ENCODE data around the gene HSPA5.

DNA sequence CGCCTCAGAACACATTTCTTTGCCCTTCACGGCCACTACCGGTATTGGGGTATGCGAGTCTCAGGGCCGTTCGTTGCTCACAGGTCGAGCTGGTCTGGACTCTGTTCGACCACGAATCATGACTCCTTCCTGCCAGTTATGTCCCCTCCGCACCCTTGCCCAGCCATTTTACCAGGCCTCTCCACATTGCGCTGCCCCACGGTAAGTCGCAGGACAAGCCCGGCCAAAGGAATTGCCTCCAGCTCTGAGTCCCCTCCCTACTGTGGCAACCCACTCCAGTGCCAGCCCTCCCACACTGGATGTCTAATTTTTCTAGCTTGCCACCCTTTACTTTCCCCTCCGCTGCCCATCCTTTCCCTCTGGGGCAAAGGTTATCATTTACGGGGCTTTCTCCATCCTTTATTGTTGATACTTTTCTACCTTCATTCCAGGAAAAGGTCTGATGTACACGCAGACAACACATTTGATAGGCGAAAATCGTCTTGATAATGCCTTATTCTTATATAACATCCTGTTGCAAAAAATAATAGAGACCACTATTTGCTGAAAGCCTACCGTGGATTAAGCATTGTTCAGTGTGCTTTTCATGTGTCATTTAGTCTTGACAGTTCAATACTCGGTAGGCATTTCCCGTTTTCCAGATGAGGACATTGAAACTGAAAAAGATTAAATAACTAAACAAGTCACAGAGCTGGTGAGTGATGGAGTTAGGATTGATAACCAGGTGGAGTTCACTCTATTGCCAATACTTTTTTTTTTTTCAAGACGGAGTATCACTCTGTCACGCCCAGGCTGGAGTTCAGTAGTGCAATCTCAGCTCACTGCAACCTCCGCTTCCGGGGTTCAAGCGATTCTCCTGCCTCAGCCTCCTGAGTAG lies 958 bp upstream of the HSPA5 start:
- no peak for TF ChIP-seq CTCF (IDR thresholded peaks at IDR 0.05; ENCODE audit: insufficient read depth, low read depth, low read length)
- no peak for TF ChIP-seq EZH2 (IDR thresholded peaks at IDR 0.05; ENCODE audit: insufficient read depth, low read length)

All from astrocyte (in vitro differentiated cells and primary cell).